Activated naive CD8-positive, alpha-beta T cell treated with anti-CD3 and anti-CD28 coated beads, Interleukin-2, amount 50 U/mL, for 24 hours (primary cell): ENCODE measurements around the gene KIAA2012.

Source experiments
- ATAC-seq: fragments of 150-1000 bp; cut with Tn5 transposase; one replicate; pipeline ENCODE4 v1.10.0; 2021
- DNase-seq: peaks from one replicate; pipeline ENCODE4 v3.0.0; 2021
- H3K27ac Mint-ChIP-seq: one replicate; pipeline ENCODE4 v1.8.0; 2021; ENCODE audit warnings: mild to moderate bottlenecking, mixed read lengths
- H3K27me3 Mint-ChIP-seq: one replicate; pipeline ENCODE4 v1.8.0; 2021; ENCODE audit warnings: mixed read lengths
- H3K36me3 Mint-ChIP-seq: one replicate; pipeline ENCODE4 v1.8.0; 2021; ENCODE audit warnings: low read depth, mixed read lengths
- H3K4me1 Mint-ChIP-seq: one replicate; pipeline ENCODE4 v1.8.0; 2021; ENCODE audit warnings: mixed read lengths
- H3K4me3 Mint-ChIP-seq: one replicate; pipeline ENCODE4 v1.8.0; 2021; ENCODE audit warnings: mild to moderate bottlenecking, moderate library complexity, mixed read lengths
- H3K9me3 Mint-ChIP-seq: one replicate; pipeline ENCODE4 v1.8.0; 2021; ENCODE audit warnings: mixed read lengths

The KIAA2012 gene

GRCh38 chr2:202056611-202057010 lies 16.4 kb upstream of the KIAA2012 start:
- no peaks in the 10 kb centered on the region for H3K36me3 Mint-ChIP-seq
- DNase-seq: no peak
- H3K4me3 Mint-ChIP-seq: no peak overlapping the region
- ATAC-seq: no peak
- peaks cover 35% of the 10 kb centered on the region for H3K27me3 Mint-ChIP-seq
- no peaks in the 10 kb centered on the region for H3K4me1 Mint-ChIP-seq
- H3K9me3 Mint-ChIP-seq: no peaks in the 10 kb centered on the region
- H3K27ac Mint-ChIP-seq: no peak overlapping the region

- no peaks in the 10 kb centered on the region for H3K36me3 Mint-ChIP-seq
- no peak overlapping the region for H3K27ac Mint-ChIP-seq
- DNase-seq (no peak), ATAC-seq (no peak)
- no peaks in the 10 kb centered on the region for H3K4me1 Mint-ChIP-seq
- peaks cover 26% of the 10 kb centered on the region for H3K27me3 Mint-ChIP-seq
- no peaks in the 10 kb centered on the region for H3K9me3 Mint-ChIP-seq
- H3K4me3 Mint-ChIP-seq: no peak overlapping the region
Measured at GRCh38 chr2:202060218-202060617, 12.8 kb upstream of the KIAA2012 start.

GRCh38 chr2:202061695-202062094 lies 11.4 kb upstream of the KIAA2012 start:
- H3K4me3 Mint-ChIP-seq: no peak overlapping the region
- no peak for ATAC-seq
- H3K4me1 Mint-ChIP-seq: no peaks in the 10 kb centered on the region
- H3K36me3 Mint-ChIP-seq: no peaks in the 10 kb centered on the region
- H3K9me3 Mint-ChIP-seq: no peaks in the 10 kb centered on the region
- DNase-seq: no peak
- H3K27me3 Mint-ChIP-seq: peaks cover 16% of the 10 kb centered on the region
- H3K27ac Mint-ChIP-seq: no peak overlapping the region

- DNase-seq (no peak), ATAC-seq (no peak)
- no peak overlapping the region for H3K27ac Mint-ChIP-seq
- H3K9me3 Mint-ChIP-seq: no peaks in the 10 kb centered on the region
- H3K27me3 Mint-ChIP-seq: peaks cover 3% of the 10 kb centered on the region
- no peak overlapping the region for H3K4me3 Mint-ChIP-seq
- H3K4me1 Mint-ChIP-seq: no peaks in the 10 kb centered on the region
- no peaks in the 10 kb centered on the region for H3K36me3 Mint-ChIP-seq
Measured at GRCh38 chr2:202064171-202064880, 8.7 kb upstream of the KIAA2012 start.

- H3K4me1 Mint-ChIP-seq: no peaks in the 10 kb centered on the region
- peaks cover 3% of the 10 kb centered on the region for H3K27me3 Mint-ChIP-seq
- no peaks in the 10 kb centered on the region for H3K9me3 Mint-ChIP-seq
- H3K36me3 Mint-ChIP-seq: no peaks in the 10 kb centered on the region
- ATAC-seq (no peak), DNase-seq (no peak)
- H3K27ac Mint-ChIP-seq: no peak overlapping the region
- H3K4me3 Mint-ChIP-seq: no peak overlapping the region
Measured at GRCh38 chr2:202064881-202065230, 8.2 kb upstream of the KIAA2012 start.

- no peak overlapping the region for H3K4me3 Mint-ChIP-seq
- no peak for DNase-seq
- no peaks in the 10 kb centered on the region for H3K27me3 Mint-ChIP-seq
- H3K4me1 Mint-ChIP-seq: peaks cover under 1% of the 10 kb centered on the region
- no peak for ATAC-seq
- no peak overlapping the region for H3K27ac Mint-ChIP-seq
- no peaks in the 10 kb centered on the region for H3K36me3 Mint-ChIP-seq
- H3K9me3 Mint-ChIP-seq: no peaks in the 10 kb centered on the region
Measured at GRCh38 chr2:202065876-202066275, 7.2 kb upstream of the KIAA2012 start.

- Mint-ChIP-seq H3K27ac (no peak overlapping the region), H3K4me1 (peaks cover 3% of the 10 kb centered on the region), H3K9me3 (no peaks in the 10 kb centered on the region), H3K36me3 (no peaks in the 10 kb centered on the region), H3K27me3 (no peaks in the 10 kb centered on the region), H3K4me3 (no peak overlapping the region)
- ATAC-seq (no peak), DNase-seq (no peak)
Measured at GRCh38 chr2:202066875-202067274, 6.2 kb upstream of the KIAA2012 start.

GRCh38 chr2:202067589-202067988 lies 5.5 kb upstream of the KIAA2012 start:
- Mint-ChIP-seq H3K27ac (no peak overlapping the region), H3K27me3 (no peaks in the 10 kb centered on the region), H3K9me3 (no peaks in the 10 kb centered on the region), H3K36me3 (no peaks in the 10 kb centered on the region), H3K4me3 (no peak overlapping the region), H3K4me1 (peaks cover 3% of the 10 kb centered on the region)
- no peak for ATAC-seq
- DNase-seq: no peak

GRCh38 chr2:202069170-202070067 lies 3.6 kb upstream of the KIAA2012 start:
- peaks cover 2% of the 10 kb centered on the region for H3K27me3 Mint-ChIP-seq
- DNase-seq: no peak
- H3K4me1 Mint-ChIP-seq: peaks cover 3% of the 10 kb centered on the region
- no peaks in the 10 kb centered on the region for H3K36me3 Mint-ChIP-seq
- no peak for ATAC-seq
- H3K27ac Mint-ChIP-seq: no peak overlapping the region
- no peaks in the 10 kb centered on the region for H3K9me3 Mint-ChIP-seq
- no peak overlapping the region for H3K4me3 Mint-ChIP-seq

- DNase-seq: no peak
- Mint-ChIP-seq H3K36me3 (no peaks in the 10 kb centered on the region), H3K4me3 (no peak overlapping the region), H3K4me1 (peaks cover 3% of the 10 kb centered on the region), H3K27me3 (peaks cover 2% of the 10 kb centered on the region), H3K9me3 (no peaks in the 10 kb centered on the region), H3K27ac (no peak overlapping the region)
- peak; percentile 75 for ATAC-seq
Measured at GRCh38 chr2:202071107-202071506, 1.9 kb upstream of the KIAA2012 start.

- no peaks in the 10 kb centered on the region for H3K9me3 Mint-ChIP-seq
- ATAC-seq: no peak
- H3K27me3 Mint-ChIP-seq: peaks cover 2% of the 10 kb centered on the region
- no peaks in the 10 kb centered on the region for H3K36me3 Mint-ChIP-seq
- no peak for DNase-seq
- no peak overlapping the region for H3K27ac Mint-ChIP-seq
- H3K4me3 Mint-ChIP-seq: no peak overlapping the region
- peaks cover 3% of the 10 kb centered on the region for H3K4me1 Mint-ChIP-seq
Measured at GRCh38 chr2:202072226-202072625, 829 bp upstream of the KIAA2012 start.

- Mint-ChIP-seq H3K9me3 (no peaks in the 10 kb centered on the region), H3K4me3 (no peak overlapping the region), H3K27ac (no peak overlapping the region), H3K36me3 (no peaks in the 10 kb centered on the region), H3K27me3 (peaks cover 2% of the 10 kb centered on the region), H3K4me1 (peaks cover 3% of the 10 kb centered on the region)
- no peak for DNase-seq
- no peak for ATAC-seq
Measured at GRCh38 chr2:202074324-202074723, 1.3 kb downstream of the KIAA2012 start.

- Mint-ChIP-seq H3K36me3 (no peaks in the 10 kb centered on the region), H3K4me3 (no peak overlapping the region), H3K27me3 (no peaks in the 10 kb centered on the region), H3K4me1 (no peaks in the 10 kb centered on the region), H3K27ac (no peak overlapping the region), H3K9me3 (no peaks in the 10 kb centered on the region)
- DNase-seq (no peak), ATAC-seq (no peak)
Measured at GRCh38 chr2:202079310-202079709, 6.3 kb downstream of the KIAA2012 start.

GRCh38 chr2:202084265-202084664 lies 11.2 kb downstream of the KIAA2012 start:
- no peaks in the 10 kb centered on the region for H3K9me3 Mint-ChIP-seq
- peaks cover 1% of the 10 kb centered on the region for H3K27me3 Mint-ChIP-seq
- DNase-seq (no peak), ATAC-seq (no peak)
- H3K4me1 Mint-ChIP-seq: no peaks in the 10 kb centered on the region
- H3K36me3 Mint-ChIP-seq: no peaks in the 10 kb centered on the region
- H3K27ac Mint-ChIP-seq: no peak overlapping the region
- H3K4me3 Mint-ChIP-seq: no peak overlapping the region

- no peaks in the 10 kb centered on the region for H3K36me3 Mint-ChIP-seq
Measured at GRCh38 chr2:202088777-202089176, 15.7 kb downstream of the KIAA2012 start.

More at GRCh38 chr2:202088777-202089176, 15.7 kb downstream of the KIAA2012 start:
- DNase-seq (no peak), ATAC-seq (no peak)
- Mint-ChIP-seq H3K9me3 (no peaks in the 10 kb centered on the region), H3K27me3 (peaks cover 3% of the 10 kb centered on the region), H3K27ac (no peak overlapping the region), H3K4me1 (peaks cover 2% of the 10 kb centered on the region), H3K4me3 (no peak overlapping the region)
